GM12801 (cell line): ENCODE measurements around the gene CCDC117.

Experiments used
- CTCF ChIP-seq: IDR thresholded peaks from one replicate; pipeline ENCODE4 v1.5.1; 2011; ENCODE audit warnings: control low read depth; ENCODE audit not compliant: insufficient read length; ENCODE audit errors: extremely low read depth

CCDC117 gene

GRCh38 chr22:28793976-28794584 lies 21.6 kb downstream of the CCDC117 start:
- no peak for TF ChIP-seq CTCF

GRCh38 chr22:28795071-28795693 lies 22.7 kb downstream of the CCDC117 start:
- TF ChIP-seq CTCF, result no peak

- TF ChIP-seq CTCF, result no peak
These were observed 23.7 kb downstream of the CCDC117 start for GRCh38 chr22:28795932-28796856.

- no peak for TF ChIP-seq CTCF
These were observed 26.5 kb downstream of the CCDC117 start for GRCh38 chr22:28798810-28799605.

- no peak for TF ChIP-seq CTCF
These were observed 27.3 kb downstream of the CCDC117 start for GRCh38 chr22:28799606-28800307.

GRCh38 chr22:28800308-28801041 lies 28.0 kb downstream of the CCDC117 start, which contains the start of gene XBP1:
Gene XBP1, minus strand, starts transcription at chr22:28800569.
- no peak for TF ChIP-seq CTCF
